Neuronal stem cell (in vitro differentiated cells): ENCODE results near the gene FH.

Experiments
- DNase-seq: peaks from one replicate; pipeline ENCODE4 v3.0.0-alpha.2; 2013; ENCODE audit warnings: low spot score
- H2AFZ ChIP-seq: one replicate; pipeline ENCODE4 v1.6.1; 2013; ENCODE audit warnings: mild to moderate bottlenecking, low read length, inconsistent platforms
- H2AK5ac ChIP-seq: 2 replicates; pipeline ENCODE4 v1.6.1; 2013; ENCODE audit warnings: low read depth, mild to moderate bottlenecking, inconsistent platforms, low read length, moderate library complexity, mixed read lengths
- H2BK120ac ChIP-seq: 2 replicates; pipeline ENCODE4 v1.6.1; 2013; ENCODE audit warnings: low read depth, mild to moderate bottlenecking, inconsistent platforms, low read length, moderate library complexity, mixed read lengths
- H2BK12ac ChIP-seq: one replicate; pipeline ENCODE4 v1.6.1; 2013; ENCODE audit warnings: low read length, inconsistent platforms
- H2BK15ac ChIP-seq: 2 replicates; pipeline ENCODE4 v1.6.1; 2013; ENCODE audit warnings: mild to moderate bottlenecking, low read length, inconsistent platforms, mixed read lengths
- H2BK5ac ChIP-seq: one replicate; pipeline ENCODE4 v1.6.1; 2013; ENCODE audit warnings: inconsistent platforms, mild to moderate bottlenecking, low read length, moderate library complexity
- H3K14ac ChIP-seq: one replicate; pipeline ENCODE4 v1.6.1; 2013; ENCODE audit warnings: low read length, inconsistent platforms
- H3K18ac ChIP-seq: 2 replicates; pipeline ENCODE4 v1.6.1; 2013; ENCODE audit warnings: low read length, inconsistent platforms
- H3K23ac ChIP-seq: 2 replicates; pipeline ENCODE4 v1.6.1; 2013; ENCODE audit warnings: low read depth, mild to moderate bottlenecking, mixed read lengths, low read length, inconsistent platforms; ENCODE audit not compliant: poor library complexity
- H3K27ac ChIP-seq: replicated peaks from 3 replicates; pipeline ENCODE4 v1.5.1; 2013; ENCODE audit warnings: low read length, inconsistent platforms
- H3K27me3 ChIP-seq, 3 experiments: 2 replicates each; pipeline ENCODE4 v1.6.1; 2013; ENCODE audit warnings: low read length in 3 of 3, mild to moderate bottlenecking in 2 of 3, inconsistent platforms in 1 of 3, low read depth in 1 of 3, mixed read lengths in 1 of 3, moderate library complexity in 1 of 3; ENCODE audit not compliant: control insufficient read depth in 3 of 3, insufficient read depth in 3 of 3
- H3K36me3 ChIP-seq, 2 donors: replicated peaks in 1 of 2; 2 replicates each; pipeline ENCODE4 v1.6.1; 2013; ENCODE audit warnings: low read length in 2 of 2; ENCODE audit not compliant: control insufficient read depth in 2 of 2, insufficient read depth in 2 of 2
- H3K4ac ChIP-seq: 2 replicates; pipeline ENCODE4 v1.6.1; 2013; ENCODE audit warnings: inconsistent platforms, mild to moderate bottlenecking, low read length, moderate library complexity
- H3K4me1 ChIP-seq, 2 donors: 1 replicate in 1 of 2; 2 replicates in 1 of 2; pipeline ENCODE4 v1.6.1; 2013; ENCODE audit warnings: low read length in 2 of 2, low read depth in 1 of 2; ENCODE audit not compliant: control insufficient read depth in 2 of 2, insufficient read depth in 1 of 2
- H3K4me2 ChIP-seq: one replicate; pipeline ENCODE4 v1.6.1; 2013; ENCODE audit warnings: mild to moderate bottlenecking, low read length, inconsistent platforms; ENCODE audit not compliant: insufficient read depth, poor library complexity, severe bottlenecking
- H3K4me3 ChIP-seq, 2 donors: 2 replicates each; pipeline ENCODE4 v1.5.1; 2013; ENCODE audit warnings: low read length in 2 of 2, mild to moderate bottlenecking in 2 of 2, inconsistent platforms in 1 of 2, moderate library complexity in 1 of 2
- H3K79me1 ChIP-seq: one replicate; pipeline ENCODE4 v1.6.1; 2013; ENCODE audit warnings: low read depth, mild to moderate bottlenecking, inconsistent platforms, low read length, moderate library complexity
- H3K9ac ChIP-seq: one replicate; pipeline ENCODE4 v1.6.1; 2013; ENCODE audit warnings: mild to moderate bottlenecking, low read depth, low read length, inconsistent platforms; ENCODE audit not compliant: poor library complexity
- H3K9me3 ChIP-seq, 2 donors: replicated peaks in 1 of 2; 2 replicates each; pipeline versions ENCODE3 to v1.6.1; 2013; ENCODE audit warnings: low read length in 2 of 2, mild to moderate bottlenecking in 2 of 2, inconsistent platforms in 1 of 2, low read depth in 1 of 2, mixed read lengths in 1 of 2, moderate library complexity in 1 of 2; ENCODE audit not compliant: control insufficient read depth in 2 of 2, insufficient read depth in 1 of 2
- H4K8ac ChIP-seq: one replicate; pipeline ENCODE4 v1.6.1; 2013; ENCODE audit warnings: low read depth, mild to moderate bottlenecking, inconsistent platforms, low read length, moderate library complexity
- H4K91ac ChIP-seq: one replicate; pipeline ENCODE4 v1.6.1; 2013; ENCODE audit warnings: low read length, low read depth, mild to moderate bottlenecking, inconsistent platforms; ENCODE audit not compliant: poor library complexity
- WGBS, 2 donors: extraction: QIAGEN DNeasy Blood & Tissue Kit; methylation state at CpG; one replicate each; pipeline ENCODE4 v1.1.7; 2013; ENCODE audit warnings: missing lambda C conversion rate in 2 of 2, mixed read lengths in 1 of 2; ENCODE audit not compliant: insufficient read length in 2 of 2, insufficient replicate concordance in 1 of 2; ENCODE audit errors: extremely low coverage in 2 of 2; 5-methylcytosine and 5-hydroxymethylcytosine counted together

FH gene

DNA sequence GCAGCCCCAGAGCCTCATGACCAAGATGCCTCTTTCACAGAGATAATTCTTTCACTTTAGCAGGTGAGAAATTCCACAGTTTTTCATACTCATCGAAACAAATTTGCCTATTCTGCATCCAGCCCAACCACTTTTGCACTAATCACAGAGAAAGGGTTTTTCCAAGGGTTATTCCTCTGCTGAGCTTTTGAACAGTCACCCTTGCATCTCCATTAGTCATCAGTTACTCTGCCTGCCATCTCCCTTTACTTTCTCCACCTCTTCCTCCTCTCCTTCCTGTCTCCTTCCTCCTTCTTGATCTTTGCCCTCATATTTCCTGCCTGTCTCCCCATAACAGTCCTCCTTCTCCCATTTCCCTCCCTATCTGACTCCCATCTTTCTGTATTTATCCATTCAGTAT lies 43.9 kb downstream of the FH start:
- DNase-seq = no peak
- Histone ChIP-seq H3K14ac (no peak overlapping the region), H2BK15ac (no peak overlapping the region), H3K27ac (no peak overlapping the region), H3K23ac (no peak overlapping the region), H3K79me1 (no peaks in the 10 kb centered on the region), H2AFZ (no peak overlapping the region), H3K9me3 (no peaks in the 10 kb centered on the region), H3K4me2 (no peak overlapping the region), H3K4me3 (no peak overlapping the region), H2AK5ac (no peak overlapping the region), H2BK5ac (no peak overlapping the region), H2BK120ac (no peak overlapping the region), H3K18ac (no peak overlapping the region), H3K27me3 (peaks cover 0 to 3% (median 0%) of the 10 kb centered on the region in 3 experiments), H3K9ac (no peak overlapping the region), H4K91ac (no peak overlapping the region), H3K4ac (no peak overlapping the region), H4K8ac (no peak overlapping the region), H2BK12ac (no peak overlapping the region), H3K4me1 (no peaks in the 10 kb centered on the region), H3K36me3 (no peaks in the 10 kb centered on the region)
- no CpG with 5 or more reads among the region's 1 CpG for WGBS, 2 donors

DNA sequence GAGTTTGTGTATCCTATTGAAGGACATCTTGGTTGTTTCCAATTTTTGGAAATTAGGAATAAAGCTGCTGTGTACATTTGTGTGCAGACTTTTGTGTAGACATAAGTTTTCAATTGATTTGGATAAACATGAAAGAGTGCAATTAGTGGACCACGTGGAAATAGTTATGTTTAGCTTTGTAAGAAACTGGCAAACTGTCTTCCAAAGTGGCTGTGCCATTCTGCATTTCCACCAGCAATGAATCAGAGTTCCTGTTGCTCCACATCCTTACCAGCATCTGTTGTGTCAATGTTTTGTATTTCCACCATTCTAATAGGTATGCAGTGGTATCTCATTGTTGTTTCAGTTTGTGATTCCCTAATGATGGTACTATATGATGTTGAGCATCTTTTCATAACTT lies 46.5 kb downstream of the FH start:
- Histone ChIP-seq H3K23ac (no peak overlapping the region), H2BK12ac (no peak overlapping the region), H3K27ac (no peak overlapping the region), H3K4me1 (no peaks in the 10 kb centered on the region), H2BK15ac (no peak overlapping the region), H3K27me3 (peaks cover 0 to 3% (median 0%) of the 10 kb centered on the region in 3 experiments), H3K18ac (no peak overlapping the region), H3K4me3 (no peak overlapping the region), H2BK5ac (no peak overlapping the region), H2BK120ac (no peak overlapping the region), H2AK5ac (no peak overlapping the region), H3K9ac (no peak overlapping the region), H3K14ac (no peak overlapping the region), H3K79me1 (no peaks in the 10 kb centered on the region), H3K9me3 (no peaks in the 10 kb centered on the region), H3K36me3 (no peaks in the 10 kb centered on the region), H4K91ac (no peak overlapping the region), H4K8ac (no peak overlapping the region), H3K4me2 (no peak overlapping the region), H2AFZ (no peak overlapping the region), H3K4ac (no peak overlapping the region)
- no peak for DNase-seq
- no CpG with 5 or more reads among the region's 1 CpG for WGBS, 2 donors

GRCh38 chr1:241470908-241471590 lies 48.5 kb downstream of the FH start:
- no CpG with 5 or more reads among the region's 5 CpGs for WGBS, 2 donors

DNA sequence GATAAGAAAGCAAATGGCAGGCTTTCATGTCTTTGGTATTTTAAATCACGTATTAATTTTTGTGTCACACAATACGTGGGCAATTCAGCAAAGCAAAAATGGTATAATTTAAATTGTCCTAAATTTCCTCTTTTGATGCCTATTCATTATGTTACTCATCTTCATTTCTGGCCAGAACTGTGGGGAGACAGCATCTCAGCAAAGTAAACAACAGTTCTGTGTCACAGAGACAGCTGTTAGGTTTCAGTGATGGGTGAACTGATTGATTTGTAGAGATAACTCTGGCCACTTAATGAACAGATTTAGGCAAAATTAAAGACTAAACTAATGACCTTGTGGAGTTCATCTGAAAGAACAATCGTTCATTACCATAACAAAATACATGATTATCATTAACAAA lies 49.2 kb downstream of the FH start:
- H3K9me3 ChIP-seq = no peaks in the 10 kb centered on the region
- H3K4me2 ChIP-seq = no peak overlapping the region
- H4K8ac ChIP-seq = no peak overlapping the region
- H2AK5ac ChIP-seq = no peak overlapping the region
- WGBS, 2 donors = no CpG with 5 or more reads among the region's 3 CpGs
- no peak overlapping the region for H2AFZ ChIP-seq
- H3K27me3 ChIP-seq = peaks cover 0 to 3% (median 0%) of the 10 kb centered on the region in 3 experiments
- H3K27ac ChIP-seq = no peak overlapping the region
- no peak overlapping the region for H2BK5ac ChIP-seq
- no peak overlapping the region for H3K9ac ChIP-seq
- H3K4me1 ChIP-seq = no peaks in the 10 kb centered on the region
- no peak overlapping the region for H2BK15ac ChIP-seq
- DNase-seq = no peak
- no peak overlapping the region for H3K4ac ChIP-seq
- no peak overlapping the region for H2BK120ac ChIP-seq
- H3K14ac ChIP-seq = no peak overlapping the region
- no peak overlapping the region for H4K91ac ChIP-seq
- H2BK12ac ChIP-seq = no peak overlapping the region
- no peaks in the 10 kb centered on the region for H3K36me3 ChIP-seq
- H3K4me3 ChIP-seq = no peak overlapping the region
- no peak overlapping the region for H3K23ac ChIP-seq
- no peak overlapping the region for H3K18ac ChIP-seq
- H3K79me1 ChIP-seq = no peaks in the 10 kb centered on the region

More at GRCh38 chr1:241470908-241471590, 48.5 kb downstream of the FH start:
- Histone ChIP-seq H2AFZ (no peak overlapping the region), H3K27ac (no peak overlapping the region), H2BK12ac (no peak overlapping the region), H3K4ac (no peak overlapping the region), H3K27me3 (peaks cover 0 to 3% (median 0%) of the 10 kb centered on the region in 3 experiments), H3K36me3 (no peaks in the 10 kb centered on the region), H3K9me3 (no peaks in the 10 kb centered on the region), H2BK120ac (no peak overlapping the region), H4K91ac (no peak overlapping the region), H3K9ac (no peak overlapping the region), H3K4me3 (no peak overlapping the region), H3K4me1 (no peaks in the 10 kb centered on the region), H4K8ac (no peak overlapping the region), H3K18ac (no peak overlapping the region), H2BK5ac (no peak overlapping the region), H3K4me2 (no peak overlapping the region), H3K79me1 (no peaks in the 10 kb centered on the region), H3K14ac (no peak overlapping the region), H3K23ac (no peak overlapping the region), H2AK5ac (no peak overlapping the region), H2BK15ac (no peak overlapping the region)
- DNase-seq = no peak
